IMR-90 (cell line): Measurements from ENCODE around the gene MAML2. TPM values are rescaled to one million over a fixed set of nuclear protein-coding genes. Genes with fewer than 3 reads are reported as not detected.
A peak's percentile ranks its signal among the peaks of the same experiment; 100 is the strongest.

Experiments
- ATAC-seq: fragments of 200-7000 bp; cut with Tn5 transposase; 2 replicates; pipeline ENCODE4 v1.9.1; 2020; ENCODE audit warnings: low read depth, mild to moderate bottlenecking, moderate library complexity
- BruUV-seq: library from RNA; stranded (reverse); fragments of 400-500 nt; replicated peaks from 2 replicates; lab custom pipeline; 2021; lab: Mats Ljungman, UMichigan
- CTCF ChIA-PET: fragments of 300-600 bp; formaldehyde crosslinking; extraction: SDS; loops from one replicate; lab custom pipeline; 2021; ENCODE audit warnings: antibody characterized with exemption; lab: Yijun Ruan, JAX
- POLR2A ChIA-PET: fragments of 300-600 bp; sonication (Branson Sonifier 250); formaldehyde crosslinking; loops from one replicate; lab custom pipeline; 2022; ENCODE audit warnings: antibody characterized with exemption; ENCODE audit not compliant: unreplicated experiment; lab: Charles Lee
- DNase-seq: peaks from one replicate; pipeline ENCODE4 v3.0.0; 2013
- H2AFZ ChIP-seq: replicated peaks from 2 replicates; pipeline ENCODE3; 2013; ENCODE audit warnings: low read length, mild to moderate bottlenecking; ENCODE audit not compliant: poor library complexity
- H2AK5ac ChIP-seq: 2 replicates; pipeline ENCODE4 v1.6.1; 2013; ENCODE audit warnings: low read depth, low read length, inconsistent platforms
- H2AK9ac ChIP-seq: replicated peaks from 2 replicates; pipeline ENCODE3; 2013; ENCODE audit warnings: mild to moderate bottlenecking, low read depth, low read length, moderate library complexity; ENCODE audit not compliant: poor library complexity
- H2BK120ac ChIP-seq: 2 replicates; pipeline ENCODE4 v1.6.1; 2013; ENCODE audit warnings: low read depth, low read length, inconsistent platforms
- H2BK15ac ChIP-seq: 3 replicates; pipeline ENCODE4 v1.6.1; 2013; ENCODE audit warnings: low read depth, low read length, inconsistent platforms
- H2BK20ac ChIP-seq: 2 replicates; pipeline ENCODE4 v1.6.1; 2013; ENCODE audit warnings: low read depth, mild to moderate bottlenecking, inconsistent platforms, low read length, moderate library complexity
- H2BK5ac ChIP-seq: 2 replicates; pipeline ENCODE4 v1.6.1; 2013; ENCODE audit warnings: mild to moderate bottlenecking, low read depth, low read length, inconsistent platforms; ENCODE audit not compliant: poor library complexity, severe bottlenecking
- H3K14ac ChIP-seq: replicated peaks from 2 replicates; pipeline ENCODE4 v1.6.1; 2013; ENCODE audit warnings: low read depth, low read length, inconsistent platforms
- H3K18ac ChIP-seq: 2 replicates; pipeline ENCODE4 v1.6.1; 2013; ENCODE audit warnings: low read depth, low read length, control low read depth
- H3K23ac ChIP-seq: 2 replicates; pipeline ENCODE4 v1.6.1; 2013; ENCODE audit warnings: low read depth, low read length, inconsistent platforms
- H3K27ac ChIP-seq: 2 replicates; pipeline ENCODE4 v1.5.1; 2013; ENCODE audit warnings: mild to moderate bottlenecking, control low read depth, low read length; ENCODE audit not compliant: insufficient read depth
- H3K27me3 ChIP-seq: 2 replicates; pipeline ENCODE4 v1.6.1; 2013; ENCODE audit warnings: low read length; ENCODE audit not compliant: control insufficient read depth, insufficient read depth
- H3K36me3 ChIP-seq: 2 replicates; pipeline ENCODE4 v1.6.1; 2013; ENCODE audit warnings: low read length, mixed read lengths; ENCODE audit not compliant: control insufficient read depth, insufficient read depth
- H3K4ac ChIP-seq: 2 replicates; pipeline ENCODE4 v1.6.1; 2013; ENCODE audit warnings: low read depth, low read length, inconsistent platforms
- H3K4me1 ChIP-seq: 2 replicates; pipeline ENCODE4 v1.6.1; 2013; ENCODE audit warnings: low read length, mixed read lengths; ENCODE audit not compliant: control insufficient read depth, insufficient read depth
- H3K4me2 ChIP-seq: 2 replicates; pipeline ENCODE4 v1.6.1; 2013; ENCODE audit warnings: low read depth, mild to moderate bottlenecking, control low read depth, low read length, moderate library complexity
- H3K4me3 ChIP-seq: 2 replicates; pipeline ENCODE4 v1.5.1; 2013; ENCODE audit warnings: low read depth, mild to moderate bottlenecking, control low read depth, low read length, moderate library complexity; ENCODE audit not compliant: insufficient read depth
- H3K56ac ChIP-seq: 2 replicates; pipeline ENCODE4 v1.6.1; 2013; ENCODE audit warnings: low read length, inconsistent platforms; ENCODE audit not compliant: insufficient read depth; ENCODE audit errors: extremely low read depth
- H3K79me1 ChIP-seq, 2 experiments: 2 replicates each; pipeline ENCODE4 v1.6.1; 2013; ENCODE audit warnings: low read length in 2 of 2, inconsistent platforms in 1 of 2, low read depth in 1 of 2
- H3K9ac ChIP-seq: 2 replicates; pipeline ENCODE4 v1.6.1; 2013; ENCODE audit warnings: low read depth, low read length, control low read depth
- H3K9me1 ChIP-seq: 2 replicates; pipeline ENCODE4 v1.6.1; 2013; ENCODE audit warnings: low read length, inconsistent platforms; ENCODE audit not compliant: insufficient read depth
- H3K9me3 ChIP-seq: 2 replicates; pipeline ENCODE4 v1.6.1; 2013; ENCODE audit warnings: low read length; ENCODE audit not compliant: control insufficient read depth, insufficient read depth
- H4K20me1 ChIP-seq: 2 replicates; pipeline ENCODE4 v1.6.1; 2013; ENCODE audit warnings: low read length, inconsistent platforms; ENCODE audit not compliant: insufficient read depth
- H4K5ac ChIP-seq: 2 replicates; pipeline ENCODE4 v1.6.1; 2013; ENCODE audit warnings: mild to moderate bottlenecking, low read depth, low read length, control low read depth
- H4K8ac ChIP-seq, 2 experiments: 2 replicates each; pipeline ENCODE4 v1.6.1; 2013; ENCODE audit warnings: low read depth in 2 of 2, low read length in 2 of 2, control low read depth in 1 of 2, inconsistent platforms in 1 of 2
- H4K91ac ChIP-seq: 2 replicates; pipeline ENCODE4 v1.6.1; 2013; ENCODE audit warnings: low read depth, low read length, inconsistent platforms; ENCODE audit not compliant: insufficient read depth
- BHLHE40 ChIP-seq: fragments of 150-350 bp; IDR thresholded peaks from 2 replicates; pipeline ENCODE4 v1.6.1; 2016; ENCODE audit warnings: mild to moderate bottlenecking, low read depth, low read length
- ELK1 ChIP-seq: fragments of 150-350 bp; IDR thresholded peaks from 2 replicates; pipeline ENCODE4 v1.6.1; 2016; ENCODE audit warnings: low read depth, mild to moderate bottlenecking, low read length, moderate library complexity, borderline replicate concordance
- FOS ChIP-seq: fragments of 150-350 bp; IDR thresholded peaks from 2 replicates; pipeline ENCODE4 v1.6.1; 2016; ENCODE audit warnings: low read depth, low read length
- MAFK ChIP-seq: IDR thresholded peaks from 2 replicates; pipeline ENCODE4 v1.6.1; 2012; ENCODE audit warnings: low read depth, low read length, improper control_type of control experiment
- MAZ ChIP-seq: IDR thresholded peaks from 2 replicates; pipeline ENCODE4 v1.6.1; 2012; ENCODE audit warnings: low read depth, mild to moderate bottlenecking, low read length, improper control_type of control experiment, moderate library complexity, borderline replicate concordance
- MXI1 ChIP-seq: IDR thresholded peaks from 2 replicates; pipeline ENCODE4 v1.6.1; 2012; ENCODE audit warnings: low read depth, mild to moderate bottlenecking, low read length, moderate library complexity, borderline replicate concordance
- NFE2L2 ChIP-seq: fragments of 150-350 bp; IDR thresholded peaks from 2 replicates; pipeline ENCODE4 v1.6.1; 2016; ENCODE audit warnings: low read depth, mild to moderate bottlenecking, low read length
- POLR2A ChIP-seq: IDR thresholded peaks from 2 replicates; pipeline ENCODE4 v1.6.1; 2012; ENCODE audit warnings: mild to moderate bottlenecking, low read depth, low read length
- RCOR1 ChIP-seq: IDR thresholded peaks from 2 replicates; pipeline ENCODE4 v1.6.1; 2012; ENCODE audit warnings: mild to moderate bottlenecking, low read length, improper control_type of control experiment; ENCODE audit not compliant: insufficient replicate concordance
- RFX5 ChIP-seq: IDR thresholded peaks from 2 replicates; pipeline ENCODE4 v1.8.0; 2012; ENCODE audit warnings: low read depth, mild to moderate bottlenecking, low read length, moderate library complexity
- WGBS, 2 experiments: methylation state at CpG; one replicate each; pipeline versions ENCODE4 v1.1.5 to v1.1.7; 2013; ENCODE audit warnings: missing lambda C conversion rate in 2 of 2; ENCODE audit not compliant: insufficient read length in 1 of 2; ENCODE audit errors: extremely low coverage in 2 of 2; 5-methylcytosine and 5-hydroxymethylcytosine counted together
- dilution Hi-C: fragments of 300-500 bp; cut with HindIII; formaldehyde crosslinking; loops from one replicate; pipeline ENCODE4 v1.14.3; 2018; ENCODE audit warnings: low sequenced_read_pairs; ENCODE audit not compliant: unreplicated experiment
- in situ Hi-C: fragments of 300-500 bp; cut with MboI; formaldehyde crosslinking; loops from 3 replicates; pipeline ENCODE4 v1.14.3; 2019; ENCODE audit warnings: low sequenced_read_pairs, inconsistent platforms, mixed read lengths
- intact Hi-C: fragments of 100-400 bp; cut with micrococcal nuclease; formaldehyde crosslinking; loops from 2 replicates; pipeline ENCODE4 v1.10.0; 2022
- polyA plus RNA-seq, 3 experiments: library from polyadenylated mRNA; depleted of rRNA; stranded (reverse); fragments of >200 nt; gene quantifications; 2 replicates each; pipeline ENCODE4 v1.2.3, GENCODE V29; 2012; ENCODE audit warnings: low replicate concordance in 1 of 3
- total RNA-seq: library from RNA; depleted of rRNA; stranded (reverse); fragments of >200 nt; gene quantifications from 2 replicates; pipeline ENCODE4 v1.2.3, GENCODE V29; 2012

The MAML2 gene
- total and polyA plus RNA-seq, 2 of the 4 experiments (the other 2 are of a cell fraction), result 15.0 to 19.5 TPM

DNA sequence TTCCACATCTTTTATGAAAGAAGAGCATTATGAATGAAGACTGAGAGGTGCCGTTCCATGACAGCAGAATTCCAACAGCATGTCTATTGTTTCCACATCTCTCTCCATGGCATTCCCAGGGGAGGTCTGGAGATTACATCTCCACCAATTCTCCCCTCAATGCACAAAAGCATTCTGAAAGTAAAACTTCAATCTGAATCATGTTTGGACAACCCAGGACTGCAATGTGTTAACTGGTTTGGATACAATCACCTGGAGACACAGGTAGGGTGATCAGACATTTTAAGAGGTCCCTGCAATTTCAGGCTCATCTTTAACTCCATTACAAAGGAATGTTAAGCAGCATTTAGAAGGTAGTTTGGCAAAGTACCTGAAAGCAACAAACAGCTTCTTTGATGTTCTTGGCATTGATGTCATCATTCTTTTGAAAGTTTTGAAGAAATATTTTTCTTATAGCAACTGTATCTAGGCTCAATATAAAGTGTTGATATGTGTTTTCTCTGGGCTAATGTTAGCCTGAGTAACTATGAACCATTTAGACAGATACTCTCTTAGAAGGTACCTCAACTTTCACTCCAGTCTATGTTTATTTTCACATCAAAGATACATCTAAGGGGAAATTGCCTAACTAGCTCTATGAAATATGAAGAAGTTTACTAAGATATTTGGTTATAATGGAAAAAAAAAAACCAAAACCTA, 237.6 kb downstream of the MAML2 start:
- Histone ChIP-seq H3K18ac (no peak overlapping the region), H2AFZ (no peak overlapping the region), H4K5ac (peak overlapping the region; percentile 27; the same call in 1 of the 2 replicates), H3K23ac (no peak overlapping the region), H3K27ac (no peak overlapping the region), H3K27me3 (no peaks in the 10 kb centered on the region), H2AK9ac (no peak overlapping the region), H3K14ac (no peak overlapping the region), H2BK20ac (0 out of 2 replicates have a peak overlapping the region, but pooled peaks have one; percentile 12), H3K4ac (no peak overlapping the region), H3K36me3 (no peaks in the 10 kb centered on the region), H3K4me3 (no peak overlapping the region), H3K9me1 (peaks cover 21% of the 10 kb centered on the region), H2BK15ac (peak overlapping the region; percentile 19; the same call in 1 of the 3 replicates), H2AK5ac (no peak overlapping the region; the same call in 1 of the 2 replicates), H4K8ac (no peak overlapping the region; a peak in 1 of 4 replicates), H3K9ac (no peak overlapping the region), H3K4me1 (peaks cover 20% of the 10 kb centered on the region), H4K91ac (no peak overlapping the region), H4K20me1 (no peaks in the 10 kb centered on the region; the same call in 1 of the 2 replicates), H3K56ac (no peak overlapping the region), H3K79me1 (peaks cover 41 to 65% of the 10 kb centered on the region in 2 experiments), H3K4me2 (no peak overlapping the region; the same call in 1 of the 2 replicates), H3K9me3 (no peaks in the 10 kb centered on the region), H2BK5ac (no peak overlapping the region), H2BK120ac (no peak overlapping the region)
- dilution Hi-C loops (no loop called here), in situ Hi-C loops (no loop called here), intact Hi-C loops (no loop called here)
- no CpG with 5 or more reads among the region's 1 CpG for WGBS, 2 experiments
- CTCF ChIA-PET, result interaction anchor here (0.6 to 1.2 kb wide), 2 partner anchors 50 to 176 kb away, joined by 3 to 4 read pairs; no protein-coding TSS in a partner anchor
- POLR2A ChIA-PET, result interaction anchor here (0.6 kb wide), 1 partner anchor 52 kb away, joined by 5 read pairs; no protein-coding TSS in a partner anchor
- TF ChIP-seq POLR2A (no peak), FOS (no peak), RCOR1 (no peak), BHLHE40 (no peak), MXI1 (no peak), ELK1 (no peak), NFE2L2 (no peak), MAFK (no peak), MAZ (no peak), RFX5 (no peak)
- BruUV-seq, result no TSS peak
- ATAC-seq (no peak), DNase-seq (no peak)
